GM19025 (cell line): Measurements from ENCODE around the gene ZNF586.
"Not testable (repeated sequence)": the region's sequence is repeated elsewhere in the genome, so short reads cannot be mapped to it uniquely, and the experiment has no call there.

Source experiments
- ATAC-seq: cut with Tn5 transposase; IDR thresholded peaks from one replicate; pipeline ENCODE4 v1.9.1; 2021; ENCODE audit warnings: mild to moderate bottlenecking, low read depth, moderate library complexity; ENCODE audit not compliant: unreplicated experiment

The ZNF586 gene

GRCh38 chr19:57769345-57770131 lies at the start of gene ZNF586:
Gene ZNF586, plus strand, starts transcription at chr19:57769676. Its CDS starts 167 bp downstream, at chr19:57769843.
- peak; percentile 97 for ATAC-seq

- no peak for ATAC-seq
Measured at GRCh38 chr19:57719901-57720519, 49.5 kb upstream of the ZNF586 start.

- ATAC-seq = no peak
Measured at GRCh38 chr19:57720878-57721277, 48.6 kb upstream of the ZNF586 start.

GRCh38 chr19:57738320-57738719 lies 31.2 kb upstream of the ZNF586 start:
- ATAC-seq = not testable (repeated sequence)

- not testable (repeated sequence) for ATAC-seq
Measured at GRCh38 chr19:57738770-57739169, 30.7 kb upstream of the ZNF586 start.

- ATAC-seq = peak; percentile 92
Measured at GRCh38 chr19:57746580-57747471, 22.6 kb upstream of the ZNF586 start, which contains the start of gene ZNF776. Gene ZNF776, plus strand, starts transcription at chr19:57746815. Its CDS starts 244 bp downstream, at chr19:57747059.

GRCh38 chr19:57747472-57747807 lies 22.0 kb upstream of the ZNF586 start:
- no peak for ATAC-seq

- ATAC-seq = no peak
Measured at GRCh38 chr19:57748029-57748428, 21.4 kb upstream of the ZNF586 start.

GRCh38 chr19:57754091-57754673 lies 15.3 kb upstream of the ZNF586 start:
- no peak for ATAC-seq

GRCh38 chr19:57755031-57755430 lies 14.4 kb upstream of the ZNF586 start:
- ATAC-seq = no peak

- no peak for ATAC-seq
Measured at GRCh38 chr19:57757941-57758340, 11.5 kb upstream of the ZNF586 start.

- no peak for ATAC-seq
Measured at GRCh38 chr19:57759096-57759495, 10.4 kb upstream of the ZNF586 start.

- no peak for ATAC-seq
Measured at GRCh38 chr19:57771417-57771816, 1.9 kb downstream of the ZNF586 start.

GRCh38 chr19:57773488-57773887 lies 4.0 kb downstream of the ZNF586 start:
- no peak for ATAC-seq

- no peak for ATAC-seq
Measured at GRCh38 chr19:57776764-57777296, 7.4 kb downstream of the ZNF586 start.

- no peak for ATAC-seq
Measured at GRCh38 chr19:57778336-57778735, 8.9 kb downstream of the ZNF586 start.

GRCh38 chr19:57779220-57779845 lies 9.9 kb downstream of the ZNF586 start:
- ATAC-seq = no peak

- no peak for ATAC-seq
Measured at GRCh38 chr19:57786286-57786685, 16.8 kb downstream of the ZNF586 start.

GRCh38 chr19:57786906-57787305 lies 17.4 kb downstream of the ZNF586 start:
- ATAC-seq = no peak

- no peak for ATAC-seq
Measured at GRCh38 chr19:57788114-57788692, 18.7 kb downstream of the ZNF586 start.
